GM21786 (cell line): ENCODE results near the gene TTBK1.

Source experiments
- ATAC-seq: cut with Tn5 transposase; IDR thresholded peaks from one replicate; pipeline ENCODE4 v1.9.1; 2021; ENCODE audit not compliant: unreplicated experiment

The TTBK1 gene

DNA sequence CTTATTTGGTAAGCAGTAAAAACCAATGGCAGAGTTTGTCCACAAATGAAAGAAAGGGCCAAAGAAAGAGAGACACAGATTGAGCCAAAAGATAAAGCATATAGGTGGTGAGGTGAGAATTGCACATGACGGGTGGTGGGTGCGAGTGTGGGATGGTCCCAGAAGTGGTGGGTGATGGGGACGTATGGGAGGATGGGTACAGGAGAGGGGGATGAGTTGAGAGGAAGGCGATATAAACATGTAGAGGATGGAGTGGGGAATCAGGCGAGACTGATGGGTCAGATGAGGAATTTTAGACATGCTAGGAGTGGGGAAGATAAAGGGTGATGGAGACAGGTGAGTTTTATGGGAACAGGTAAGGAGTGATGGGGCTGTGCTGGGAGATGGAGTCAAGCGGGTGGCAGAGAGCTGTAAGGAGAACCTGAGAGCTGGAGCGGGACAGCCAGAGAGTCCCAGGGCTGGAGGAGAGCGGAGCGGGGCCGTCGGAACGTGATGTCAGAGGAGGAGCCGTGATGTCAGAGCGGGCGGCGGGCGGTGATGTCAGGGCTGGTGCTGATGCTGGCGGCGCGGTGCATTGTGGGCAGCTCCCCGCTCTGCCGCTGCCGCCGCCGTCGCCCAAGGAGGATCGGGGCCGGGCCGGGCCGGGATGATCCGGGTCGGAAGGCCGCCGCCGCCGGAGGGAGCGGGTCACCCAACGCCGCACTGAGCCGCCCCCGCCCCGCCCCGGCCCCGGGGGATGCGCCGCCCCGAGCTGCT lies at the start of gene TTBK1:
Gene TTBK1 (plus strand): TSS at position 574 of the 756 bp plus-strand sequence. CDS start 3,180 bp downstream, outside the sequence.
- ATAC-seq, result no peak

- ATAC-seq, result no peak
Measured at GRCh38 chr6:43193929-43194328, 49.4 kb upstream of the TTBK1 start.

GRCh38 chr6:43196337-43196736 lies 46.9 kb upstream of the TTBK1 start:
- no peak for ATAC-seq

DNA sequence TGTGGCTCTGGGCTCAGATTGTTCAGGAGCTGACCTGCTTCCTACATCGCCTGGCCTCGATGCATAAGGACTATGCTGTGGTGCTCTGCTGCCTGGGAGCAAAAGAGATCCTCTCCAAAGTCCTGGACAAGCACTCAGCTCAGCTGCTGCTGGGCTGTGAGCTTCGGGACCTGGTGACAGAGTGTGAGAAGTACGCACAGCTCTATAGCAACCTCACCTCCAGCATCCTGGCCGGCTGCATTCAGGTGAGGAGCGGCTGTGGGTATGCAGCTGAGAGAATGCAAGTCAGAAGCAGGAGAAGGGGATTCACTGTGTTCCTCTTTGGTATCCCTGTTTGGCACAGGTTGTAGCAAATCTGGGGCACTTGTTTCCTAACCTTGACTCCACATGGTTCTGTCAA lies 43.4 kb upstream of the TTBK1 start:
- no peak for ATAC-seq

DNA sequence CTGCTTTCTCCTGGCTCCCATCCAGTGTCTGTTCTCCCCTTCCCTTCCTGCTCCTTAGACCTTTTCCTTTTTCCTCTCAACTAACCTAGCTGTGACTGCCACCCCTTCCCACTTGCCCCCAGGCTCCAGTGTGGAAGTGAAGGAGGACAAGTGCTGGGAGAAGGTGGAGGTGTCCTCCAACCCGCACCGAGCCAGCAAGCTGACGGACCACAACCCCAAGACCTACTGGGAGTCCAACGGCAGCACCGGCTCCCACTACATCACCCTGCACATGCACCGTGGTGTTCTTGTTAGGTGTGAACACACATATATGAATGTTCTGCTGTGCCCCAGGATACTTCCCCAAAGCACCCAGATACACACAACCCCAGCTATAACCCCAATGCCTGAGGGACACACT lies 42.7 kb upstream of the TTBK1 start:
- no peak for ATAC-seq

DNA sequence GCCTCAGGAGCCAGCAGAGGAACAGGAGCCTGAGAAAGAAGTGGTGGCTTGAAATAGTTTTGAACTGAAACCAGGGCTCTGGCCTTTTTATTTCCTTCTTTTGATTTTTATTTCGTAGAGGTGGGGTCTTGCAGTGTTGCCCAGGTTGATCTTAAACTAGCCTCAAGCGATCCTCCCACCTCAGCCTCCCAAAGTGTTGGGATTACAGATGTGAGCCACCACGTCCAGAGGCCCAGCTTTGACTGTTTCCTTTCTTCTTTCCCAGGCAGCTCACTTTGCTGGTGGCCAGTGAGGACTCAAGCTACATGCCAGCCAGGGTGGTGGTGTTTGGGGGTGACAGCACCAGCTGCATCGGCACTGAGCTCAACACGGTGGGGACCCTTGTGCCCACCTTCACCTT lies 40.8 kb upstream of the TTBK1 start:
- no peak for ATAC-seq

DNA sequence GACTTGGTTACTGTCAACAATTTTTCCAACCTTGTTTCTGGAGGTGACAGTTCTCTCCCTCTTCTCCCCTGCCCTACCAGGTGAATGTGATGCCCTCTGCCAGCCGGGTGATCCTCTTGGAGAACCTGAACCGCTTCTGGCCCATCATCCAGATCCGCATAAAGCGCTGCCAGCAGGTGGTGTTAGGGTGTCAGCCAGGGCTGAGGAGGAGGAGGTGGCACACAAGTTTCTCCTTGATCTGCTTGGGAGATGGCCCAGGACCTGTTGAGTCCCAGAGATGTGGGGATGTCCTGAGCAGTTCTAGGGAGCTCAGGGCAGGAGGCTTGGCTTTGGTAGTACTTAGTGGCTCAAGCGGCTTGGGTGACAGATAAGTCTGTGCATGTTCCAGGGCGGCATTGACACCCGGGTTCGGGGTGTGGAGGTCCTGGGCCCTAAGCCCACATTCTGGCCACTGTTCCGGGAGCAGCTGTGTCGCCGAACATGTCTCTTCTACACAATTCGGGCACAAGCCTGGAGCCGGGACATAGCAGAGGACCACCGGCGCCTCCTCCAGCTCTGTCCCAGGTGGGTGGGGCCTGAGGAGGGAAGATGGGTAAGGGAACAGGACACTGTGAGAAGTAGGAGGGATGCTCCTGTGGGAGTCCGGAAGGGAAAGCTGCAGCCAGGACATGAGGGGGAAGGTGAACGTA lies 40.1 kb upstream of the TTBK1 start:
- ATAC-seq, result no peak

- no peak for ATAC-seq
Measured at GRCh38 chr6:43203718-43204095, 39.6 kb upstream of the TTBK1 start.

DNA sequence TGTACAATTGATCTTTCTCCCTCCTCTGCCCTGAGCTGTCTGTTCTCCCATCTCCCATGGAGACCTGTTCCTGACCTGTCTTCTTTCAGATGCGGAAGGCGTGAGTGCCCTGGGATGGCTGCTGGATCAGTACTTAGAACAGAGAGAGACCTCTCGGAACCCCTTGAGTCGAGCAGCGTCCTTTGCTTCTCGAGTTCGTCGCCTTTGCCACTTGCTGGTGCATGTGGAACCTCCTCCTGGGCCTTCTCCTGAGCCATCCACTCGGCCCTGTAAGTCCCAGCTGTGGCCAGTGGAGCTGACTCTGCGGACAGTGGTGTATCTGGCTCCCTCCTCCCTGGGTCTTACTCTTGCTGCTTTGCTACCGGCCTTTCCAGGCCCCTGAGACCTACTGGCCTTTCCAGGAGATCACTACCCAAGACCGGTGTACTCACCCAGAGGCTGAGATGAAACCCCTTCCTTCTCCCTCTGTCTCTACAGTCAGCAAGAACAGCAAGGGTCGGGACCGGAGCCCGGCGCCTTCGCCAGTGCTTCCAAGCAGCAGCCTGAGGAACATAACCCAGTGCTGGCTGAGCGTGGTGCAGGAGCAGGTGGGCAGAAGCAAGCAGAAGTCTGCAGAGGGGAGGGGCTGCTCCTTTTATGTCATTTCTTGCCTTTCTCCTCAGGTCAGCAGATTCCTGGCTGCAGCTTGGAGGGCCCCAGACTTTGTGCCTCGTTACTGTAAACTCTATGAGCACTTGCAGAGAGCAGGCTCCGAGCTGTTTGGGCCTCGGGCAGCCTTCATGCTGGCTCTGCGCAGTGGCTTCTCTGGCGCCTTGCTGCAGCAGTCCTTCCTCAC lies 38.8 kb upstream of the TTBK1 start:
- no peak for ATAC-seq

DNA sequence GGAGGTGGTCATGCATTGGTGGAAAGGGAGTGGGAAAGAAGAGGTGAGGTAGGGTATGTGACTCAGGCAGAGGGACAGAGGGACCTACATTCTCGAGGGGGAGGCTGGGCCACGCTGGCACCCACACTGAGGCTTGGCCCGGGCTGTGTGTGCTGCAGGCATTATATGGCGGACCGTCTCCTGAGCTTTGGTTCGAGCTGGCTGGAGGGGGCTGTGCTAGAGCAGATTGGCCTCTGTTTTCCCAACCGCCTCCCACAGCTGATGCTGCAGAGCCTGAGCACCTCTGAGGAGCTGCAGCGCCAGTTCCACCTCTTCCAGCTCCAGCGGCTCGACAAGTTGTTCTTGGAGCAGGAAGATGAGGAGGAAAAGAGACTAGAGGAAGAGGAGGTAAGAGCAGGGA lies 37.4 kb upstream of the TTBK1 start:
- ATAC-seq, result no peak

DNA sequence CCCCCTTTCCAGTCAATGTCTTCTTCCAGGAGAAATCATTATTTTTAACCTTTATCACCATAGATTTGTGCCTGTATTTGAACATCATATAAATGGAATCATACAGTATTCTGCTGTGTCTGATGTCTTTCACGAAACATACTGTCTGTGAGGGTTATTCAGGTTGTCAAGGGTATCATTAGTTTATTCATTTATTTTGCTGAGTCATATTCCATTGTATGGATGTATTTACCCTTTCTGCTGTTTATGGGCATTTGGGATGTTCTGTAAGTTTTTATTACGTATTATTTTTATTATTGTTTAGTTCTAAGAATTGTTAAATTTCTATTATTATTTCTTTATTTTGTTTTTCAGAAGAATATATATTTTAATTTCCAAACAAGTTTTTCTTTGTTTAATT lies 36.0 kb upstream of the TTBK1 start:
- no peak for ATAC-seq

- no peak for ATAC-seq
Measured at GRCh38 chr6:43211955-43212354, 31.3 kb upstream of the TTBK1 start.

GRCh38 chr6:43213431-43213830 lies 29.9 kb upstream of the TTBK1 start:
- ATAC-seq, result no peak

- ATAC-seq, result no peak
Measured at GRCh38 chr6:43215066-43215465, 28.2 kb upstream of the TTBK1 start.

GRCh38 chr6:43216200-43216599 lies 27.1 kb upstream of the TTBK1 start:
- ATAC-seq, result no peak

GRCh38 chr6:43217351-43217750 lies 25.9 kb upstream of the TTBK1 start:
- ATAC-seq, result no peak

- ATAC-seq, result no peak
Measured at GRCh38 chr6:43219119-43219518, 24.2 kb upstream of the TTBK1 start.

GRCh38 chr6:43219814-43220213 lies 23.5 kb upstream of the TTBK1 start:
- ATAC-seq, result no peak

GRCh38 chr6:43220439-43220951 lies 22.8 kb upstream of the TTBK1 start:
- no peak for ATAC-seq

- no peak for ATAC-seq
Measured at GRCh38 chr6:43221046-43221972, 22.0 kb upstream of the TTBK1 start.
